Measurements from ENCODE around the gene THSD7B.
"Not testable (repeated sequence)": the region's sequence is repeated elsewhere in the genome, so short reads cannot be mapped to it uniquely, and the experiment has no call there.

The THSD7B gene

GRCh38 chr2:136765256-136766072, at the start of gene THSD7B:
Gene THSD7B (plus strand): TSS chr2:136765545. CDS start chr2:136882179, 116,634 bp downstream.
- DNase-seq (ENCODE audit: low read depth): no peak

GRCh38 chr2:136718273-136718672, 47.1 kb upstream of the THSD7B start:
- no peak for DNase-seq (ENCODE audit: low read depth)

DNA sequence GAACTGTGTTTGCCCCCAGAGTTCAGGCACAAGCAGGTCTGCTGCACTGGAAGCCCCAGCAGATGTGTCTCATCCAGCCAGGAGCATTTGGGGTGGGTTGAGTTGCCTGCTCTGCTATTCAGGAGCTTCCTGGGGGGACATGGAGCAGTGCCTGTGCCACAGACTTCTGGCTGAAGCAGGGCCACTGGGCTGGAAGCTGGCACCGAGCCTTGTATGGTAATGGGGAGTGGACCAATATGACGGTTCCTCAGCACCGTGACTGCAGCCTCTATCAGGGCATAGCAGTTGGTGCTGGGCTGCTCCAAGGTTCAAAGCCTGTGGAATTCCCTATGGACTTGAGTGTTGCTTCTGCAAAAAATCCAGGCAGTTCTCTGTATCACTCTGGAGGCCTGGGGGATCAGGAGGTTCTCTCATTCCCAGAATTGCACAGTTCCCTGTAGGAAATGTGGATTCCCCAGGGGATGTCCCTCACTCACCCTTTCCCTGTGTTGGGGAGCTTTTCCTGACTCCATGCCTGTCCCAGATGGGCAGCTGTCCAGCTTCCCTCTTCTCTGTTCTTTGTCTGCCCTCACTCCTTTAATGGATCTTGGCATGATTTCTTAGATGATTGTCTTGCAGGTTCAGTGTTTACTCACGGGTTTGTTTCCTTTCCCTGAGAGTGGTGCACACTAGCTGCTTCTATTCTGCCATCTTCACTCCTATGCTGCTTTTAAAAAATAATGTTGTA, 37.2 kb upstream of the THSD7B start:
- no peak for DNase-seq (ENCODE audit: low read depth)

- DNase-seq (ENCODE audit: low read depth): no peak
These were observed 29.1 kb upstream of the THSD7B start for GRCh38 chr2:136736236-136736635.

DNA sequence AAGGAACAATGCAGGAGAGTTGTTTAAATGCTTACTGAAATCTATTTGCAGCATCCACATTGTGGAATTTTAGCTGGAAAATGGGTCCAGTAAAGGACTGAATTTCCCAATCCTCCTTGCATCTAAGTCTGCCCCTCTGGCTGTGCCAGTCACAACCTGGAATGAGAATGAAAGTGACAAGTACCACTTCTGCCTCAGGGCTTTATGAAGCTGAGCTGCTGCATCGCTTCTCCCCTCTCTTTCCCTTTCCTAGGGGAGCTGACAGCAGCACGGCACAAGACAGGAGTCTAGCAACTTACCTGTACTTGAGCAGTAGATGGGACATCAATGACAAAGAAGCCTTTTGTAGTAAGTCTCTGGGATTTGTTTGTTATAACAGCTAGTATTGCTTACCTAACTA, 27.3 kb upstream of the THSD7B start:
- DNase-seq (ENCODE audit: low read depth): no peak

DNA sequence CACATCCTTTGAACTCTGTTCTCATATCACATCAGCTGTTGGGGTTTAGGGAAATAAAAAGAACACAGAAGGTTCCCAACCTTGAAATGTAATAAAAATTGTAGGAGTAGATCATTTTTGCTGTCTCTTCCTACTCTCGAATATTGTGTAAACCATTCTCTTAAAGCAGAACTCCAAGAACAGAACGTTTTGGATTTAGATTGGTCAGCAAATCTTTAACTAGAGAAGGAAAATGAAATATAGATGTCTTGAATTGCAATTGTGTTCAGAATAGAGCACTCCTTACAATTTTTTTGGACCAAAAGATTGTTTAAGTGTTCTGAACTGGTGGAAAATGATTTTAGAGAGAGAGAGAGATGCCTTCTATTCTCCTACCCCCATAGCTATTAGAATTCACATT, 23.9 kb upstream of the THSD7B start:
- DNase-seq (ENCODE audit: low read depth): no peak

GRCh38 chr2:136750065-136750464, 15.3 kb upstream of the THSD7B start:
- DNase-seq (ENCODE audit: low read depth): no peak

- no peak for DNase-seq (ENCODE audit: low read depth)
These were observed 13.9 kb upstream of the THSD7B start for GRCh38 chr2:136751406-136751805.

DNA sequence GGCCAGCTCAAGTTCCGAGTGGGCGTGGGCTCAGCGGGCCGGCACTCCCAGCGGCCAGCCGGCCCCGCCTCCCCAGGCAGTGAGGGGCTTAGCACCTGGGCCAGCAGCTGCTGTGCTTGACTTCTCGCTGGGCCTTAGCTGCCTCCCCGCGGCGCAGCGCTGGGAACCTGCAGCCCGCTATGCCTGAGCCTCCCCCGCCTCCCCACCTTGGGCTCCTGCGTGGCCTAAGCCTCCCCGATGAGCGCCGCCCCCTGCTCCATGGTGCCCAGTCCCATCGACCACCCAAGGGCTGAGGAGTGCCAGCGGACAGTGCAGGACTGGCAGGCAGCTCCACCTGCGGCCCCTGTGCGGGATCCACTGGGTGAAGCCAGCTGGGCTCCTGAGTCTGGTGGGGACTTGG, 6.8 kb upstream of the THSD7B start:
- DNase-seq (ENCODE audit: low read depth): not testable (repeated sequence)

- DNase-seq (ENCODE audit: low read depth): no peak
These were observed 691 bp upstream of the THSD7B start for GRCh38 chr2:136764452-136765255.

DNA sequence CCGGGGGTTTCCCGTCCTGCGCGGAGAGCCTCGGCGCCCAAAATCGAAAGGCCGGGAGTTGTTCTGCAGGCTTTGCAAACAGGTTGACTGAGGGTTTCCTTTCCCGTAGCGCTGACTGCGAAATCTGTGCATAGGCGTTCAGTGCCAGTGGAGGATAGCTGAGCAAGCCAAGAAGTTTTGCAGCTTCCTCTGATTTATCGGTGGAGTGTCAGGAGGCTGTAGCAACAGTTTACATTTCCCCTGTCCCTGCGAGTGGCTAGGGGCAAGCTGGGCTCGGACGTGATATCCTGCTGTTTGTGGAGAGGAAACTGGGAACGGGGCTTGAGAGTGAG, 694 bp downstream of the THSD7B start:
- no peak for DNase-seq (ENCODE audit: low read depth)

DNA sequence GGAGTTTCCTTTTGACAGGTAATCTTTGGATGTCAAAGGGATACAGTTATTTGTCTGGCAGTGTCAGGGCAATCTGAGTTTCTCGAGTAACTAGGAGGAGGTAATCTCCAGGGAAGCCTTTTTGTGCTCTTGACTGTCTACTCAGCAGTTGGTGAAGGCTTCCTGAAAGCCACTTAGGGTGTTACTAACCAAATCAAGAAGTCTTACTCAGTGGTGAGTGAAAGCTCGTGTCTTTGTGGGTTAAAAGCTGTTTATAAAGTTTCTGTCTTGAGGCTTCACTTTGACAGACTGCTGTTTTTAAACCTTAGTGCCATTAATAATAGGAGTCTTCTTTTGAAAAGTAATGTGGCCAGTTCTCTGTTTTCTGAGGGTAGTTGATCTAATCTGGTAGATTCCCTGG, 1.7 kb downstream of the THSD7B start:
- no peak for DNase-seq (ENCODE audit: low read depth)

DNA sequence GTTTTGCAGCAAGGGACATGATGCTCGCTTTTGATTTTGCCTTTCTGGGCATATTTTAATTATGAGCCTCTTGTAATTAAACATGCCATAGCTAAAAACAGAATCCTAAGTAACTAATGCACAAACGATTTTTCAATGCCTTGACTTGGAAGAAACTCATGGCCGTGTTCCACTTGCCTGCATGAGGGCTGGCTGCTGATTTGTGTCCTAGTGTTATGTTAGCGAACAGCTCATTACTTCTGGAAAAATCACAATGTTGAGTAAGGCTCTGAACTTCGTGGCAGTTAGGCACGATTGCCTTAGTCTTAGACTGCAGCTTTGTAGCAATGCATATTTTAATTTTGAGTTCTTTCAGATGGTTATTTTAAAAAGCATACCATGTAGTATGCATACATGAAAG, 4.5 kb downstream of the THSD7B start:
- no peak for DNase-seq (ENCODE audit: low read depth)

- no peak for DNase-seq (ENCODE audit: low read depth)
These were observed 5.0 kb downstream of the THSD7B start for GRCh38 chr2:136770384-136770783.

GRCh38 chr2:136777391-136777790, 12.0 kb downstream of the THSD7B start:
- DNase-seq (ENCODE audit: low read depth): no peak

GRCh38 chr2:136783856-136784255, 18.5 kb downstream of the THSD7B start:
- DNase-seq (ENCODE audit: low read depth): no peak

DNA sequence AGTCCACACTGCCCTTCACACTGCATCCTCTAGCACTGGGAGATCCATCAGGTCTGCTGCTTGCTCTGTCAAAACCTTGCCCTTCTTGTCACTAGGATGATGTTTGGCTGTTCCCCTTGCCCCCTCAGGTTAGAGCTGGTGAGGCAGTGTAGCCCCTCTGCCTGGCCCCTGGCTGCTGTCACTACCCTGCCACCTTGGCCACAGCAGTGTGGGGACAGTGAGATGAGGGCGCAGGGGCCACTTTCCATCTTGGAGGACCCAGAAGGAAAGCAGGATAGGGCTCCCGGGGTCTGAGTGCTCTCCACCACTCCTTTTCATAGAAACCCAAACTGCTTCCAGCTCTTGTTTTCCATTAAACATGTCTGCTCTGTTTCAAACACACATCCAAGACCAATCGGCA, 19.9 kb downstream of the THSD7B start:
- no peak for DNase-seq (ENCODE audit: low read depth)

- no peak for DNase-seq (ENCODE audit: low read depth)
These were observed 22.6 kb downstream of the THSD7B start for GRCh38 chr2:136787970-136788369.

DNA sequence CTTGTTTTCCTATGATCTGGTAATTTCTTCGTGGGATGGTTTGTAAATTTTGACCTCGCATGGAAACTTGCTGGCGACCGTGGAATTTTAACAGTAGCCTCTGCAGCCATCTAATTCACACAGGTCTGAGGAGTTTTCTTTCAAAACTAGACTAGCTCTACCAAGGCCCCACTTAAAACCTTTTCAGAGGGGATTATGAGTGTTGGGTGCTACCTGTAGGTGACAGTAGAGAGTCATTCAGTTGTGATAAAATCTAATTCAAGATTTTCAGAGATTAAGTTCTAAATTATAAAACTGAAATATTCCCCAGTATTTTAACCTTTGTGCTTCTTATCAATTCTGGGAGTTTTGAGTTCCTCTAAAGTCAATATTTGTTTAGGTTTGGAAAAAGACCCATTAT, 31.0 kb downstream of the THSD7B start:
- DNase-seq (ENCODE audit: low read depth): no peak

- no peak for DNase-seq (ENCODE audit: low read depth)
These were observed 33.4 kb downstream of the THSD7B start for GRCh38 chr2:136798766-136799165.

DNA sequence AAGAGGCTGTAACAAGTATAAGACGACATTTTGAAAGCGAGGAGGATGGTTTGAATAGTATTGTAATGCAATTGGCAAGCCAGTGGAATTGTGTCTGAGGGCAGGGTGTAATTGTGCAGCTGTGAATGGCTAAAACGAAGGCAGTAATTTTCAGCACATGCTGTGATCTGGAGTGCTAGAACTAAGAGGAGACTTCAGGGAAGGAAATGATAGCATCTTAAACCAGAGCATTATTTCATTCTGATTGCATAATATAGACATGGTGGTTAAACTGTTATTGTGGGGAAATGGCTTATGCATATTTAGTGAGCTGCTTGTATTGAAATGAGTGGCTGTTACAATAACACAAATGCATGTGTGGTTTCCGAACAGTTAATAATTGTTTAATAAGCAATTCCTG, 36.3 kb downstream of the THSD7B start:
- DNase-seq (ENCODE audit: low read depth): no peak

GRCh38 chr2:136809998-136810397, 44.7 kb downstream of the THSD7B start:
- DNase-seq (ENCODE audit: low read depth): no peak

GRCh38 chr2:136818839-136819238, 53.5 kb downstream of the THSD7B start:
- no peak for DNase-seq (ENCODE audit: low read depth)
